ENCODE measurements around the gene FAM89A. TPM values are rescaled to one million over a fixed set of nuclear protein-coding genes. Genes with fewer than 3 reads are reported as not detected.
A peak's percentile ranks its signal among the peaks of the same experiment; 100 is the strongest.
"Not testable (repeated sequence)": the region's sequence is repeated elsewhere in the genome, so short reads cannot be mapped to it uniquely, and the experiment has no call there.

FAM89A gene
- total RNA-seq, 4 donors from 2014 or later, result 63.1 to 106 (median 94.1) TPM

- intact Hi-C loops (cut with DNase I; ENCODE audit: low total_unique reads), result no loop called here
- peak in 1 of 2 donors; percentile 45 for DNase-seq (ENCODE audit: low spot score in 2 of 2)
- no peak overlapping the region for H3K4me3 ChIP-seq (ENCODE audit: low read depth, poor library complexity, severe bottlenecking)
- 54 to 62% methylated on average over 7 of the region's 7 CpGs for WGBS, 2 donors
- TF ChIP-seq POLR2A (IDR thresholded peaks at IDR 0.05), result no peak
- TF ChIP-seq, protein P1, sequence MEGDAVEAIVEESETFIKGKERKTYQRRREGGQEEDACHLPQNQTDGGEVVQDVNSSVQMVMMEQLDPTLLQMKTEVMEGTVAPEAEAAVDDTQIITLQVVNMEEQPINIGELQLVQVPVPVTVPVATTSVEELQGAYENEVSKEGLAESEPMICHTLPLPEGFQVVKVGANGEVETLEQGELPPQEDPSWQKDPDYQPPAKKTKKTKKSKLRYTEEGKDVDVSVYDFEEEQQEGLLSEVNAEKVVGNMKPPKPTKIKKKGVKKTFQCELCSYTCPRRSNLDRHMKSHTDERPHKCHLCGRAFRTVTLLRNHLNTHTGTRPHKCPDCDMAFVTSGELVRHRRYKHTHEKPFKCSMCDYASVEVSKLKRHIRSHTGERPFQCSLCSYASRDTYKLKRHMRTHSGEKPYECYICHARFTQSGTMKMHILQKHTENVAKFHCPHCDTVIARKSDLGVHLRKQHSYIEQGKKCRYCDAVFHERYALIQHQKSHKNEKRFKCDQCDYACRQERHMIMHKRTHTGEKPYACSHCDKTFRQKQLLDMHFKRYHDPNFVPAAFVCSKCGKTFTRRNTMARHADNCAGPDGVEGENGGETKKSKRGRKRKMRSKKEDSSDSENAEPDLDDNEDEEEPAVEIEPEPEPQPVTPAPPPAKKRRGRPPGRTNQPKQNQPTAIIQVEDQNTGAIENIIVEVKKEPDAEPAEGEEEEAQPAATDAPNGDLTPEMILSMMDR (IDR thresholded peaks at IDR 0.05), result no peak
Observed at GRCh38 chr1:231032963-231033362, 7.1 kb downstream of the FAM89A start.

DNA sequence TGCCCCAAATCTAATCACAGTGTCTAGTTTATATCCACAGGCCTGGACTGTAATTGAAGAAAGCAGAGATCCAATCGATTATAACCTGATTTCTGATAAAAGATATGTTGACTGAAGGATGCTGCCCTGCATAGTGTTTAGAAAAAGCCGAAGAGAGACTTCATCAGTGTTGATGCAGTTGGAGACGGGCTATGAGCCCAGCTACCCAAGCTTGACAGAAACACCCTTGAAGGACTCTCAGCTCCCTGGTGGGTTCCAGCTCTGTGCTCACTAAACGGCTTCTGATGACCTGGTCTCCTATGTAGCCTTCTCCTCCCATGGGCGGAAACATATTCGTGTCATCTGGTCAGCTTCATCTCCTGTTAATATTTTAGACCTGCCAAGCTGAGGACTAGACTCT lies 10.2 kb downstream of the FAM89A start:
- no peak overlapping the region for H3K4me3 ChIP-seq (ENCODE audit: low read depth, poor library complexity, severe bottlenecking)
- DNase-seq (ENCODE audit: low spot score in 2 of 2), result peak in 1 of 2 donors; percentile 6
- 89 to 91% methylated on average over 6 of the region's 6 CpGs for WGBS, 2 donors
- intact Hi-C loops (cut with DNase I; ENCODE audit: low total_unique reads), result no loop called here
- TF ChIP-seq, protein P1 (IDR thresholded peaks at IDR 0.05), result no peak
- TF ChIP-seq POLR2A (IDR thresholded peaks at IDR 0.05), result no peak

DNA sequence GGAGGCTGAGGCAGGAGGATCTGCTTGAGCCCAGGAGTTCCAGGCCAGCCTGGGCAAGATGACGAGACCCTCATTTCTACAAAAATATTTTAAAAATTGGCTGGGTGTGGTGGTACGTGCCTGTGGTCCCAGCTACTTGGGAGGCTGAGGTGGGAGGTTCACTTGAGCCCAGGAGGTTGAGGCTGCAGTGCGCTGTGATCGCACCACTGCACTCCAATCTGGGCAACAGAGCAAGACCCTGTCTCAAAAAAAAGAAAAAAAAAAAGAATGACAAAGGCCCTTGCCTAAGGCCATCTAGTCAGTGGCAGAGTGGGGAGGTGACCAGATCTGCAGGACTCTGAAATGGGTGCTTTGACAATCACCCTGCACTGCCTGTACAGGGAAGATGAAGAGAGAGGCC lies 10.8 kb downstream of the FAM89A start:
- WGBS, 2 donors, result 82 to 98% methylated on average over 4 of the region's 4 CpGs
- peak in 1 of 2 donors; percentile 26 for DNase-seq (ENCODE audit: low spot score in 2 of 2)
- intact Hi-C loops (cut with DNase I; ENCODE audit: low total_unique reads); H3K4me3 ChIP-seq (ENCODE audit: low read depth, poor library complexity, severe bottlenecking): not testable (repeated sequence)

GRCh38 chr1:231028682-231029081 lies 11.4 kb downstream of the FAM89A start:
- 85 to 90% methylated on average over 7 of the region's 7 CpGs for WGBS, 2 donors
- H3K4me3 ChIP-seq (ENCODE audit: low read depth, poor library complexity, severe bottlenecking), result no peak overlapping the region
- intact Hi-C loops (cut with DNase I; ENCODE audit: low total_unique reads), result no loop called here
- peak in 1 of 2 donors; percentile 82 for DNase-seq (ENCODE audit: low spot score in 2 of 2)
- TF ChIP-seq, protein P1 (IDR thresholded peaks at IDR 0.05), result no peak
- TF ChIP-seq POLR2A (IDR thresholded peaks at IDR 0.05), result no peak

- no peak overlapping the region for H3K4me3 ChIP-seq (ENCODE audit: low read depth, poor library complexity, severe bottlenecking)
- TF ChIP-seq POLR2A (IDR thresholded peaks at IDR 0.05), result no peak
- TF ChIP-seq, protein P1 (IDR thresholded peaks at IDR 0.05), result no peak
- WGBS, 2 donors, result 91 to 96% methylated on average over 10 of the region's 10 CpGs
- DNase-seq (ENCODE audit: low spot score in 2 of 2), result peak in 1 of 2 donors; percentile 75
- intact Hi-C loops (cut with DNase I; ENCODE audit: low total_unique reads), result no loop called here
Observed at GRCh38 chr1:231027971-231028370, 12.1 kb downstream of the FAM89A start.

GRCh38 chr1:231027136-231027925 lies 12.7 kb downstream of the FAM89A start:
- DNase-seq (ENCODE audit: low spot score in 2 of 2), result peak in 1 of 2 donors; percentile 54
- TF ChIP-seq, protein P1 (IDR thresholded peaks at IDR 0.05), result no peak
- TF ChIP-seq POLR2A (IDR thresholded peaks at IDR 0.05), result no peak
- 69 to 70% methylated on average over 23 of the region's 23 CpGs for WGBS, 2 donors
- intact Hi-C loops (cut with DNase I; ENCODE audit: low total_unique reads), result no loop called here
- no peak overlapping the region for H3K4me3 ChIP-seq (ENCODE audit: low read depth, poor library complexity, severe bottlenecking)

All from lower leg skin (tissue), 4 donors.